MM.1S (cell line): ENCODE measurements around the gene COL12A1.

ENCODE experiments used
- DNase-seq: peaks from one replicate; pipeline ENCODE4 v3.0.0-alpha.2; 2015
- H2AFZ ChIP-seq: fragments of 300-600 bp; sonication (generic); 2 replicates; pipeline ENCODE4 v1.6.0; 2016; ENCODE audit warnings: antibody characterized with exemption, low read length
- H3F3A ChIP-seq: fragments of 300-600 bp; sonication (generic); 2 replicates; pipeline ENCODE4 v1.6.1; 2016; ENCODE audit warnings: mild to moderate bottlenecking, antibody characterized with exemption, low read length, moderate library complexity, mixed read lengths; ENCODE audit not compliant: insufficient read depth
- H3K27ac ChIP-seq: fragments of 300-600 bp; sonication (generic); 2 replicates; pipeline ENCODE4 v1.5.1; 2016; ENCODE audit warnings: mild to moderate bottlenecking, low read length
- H3K27me3 ChIP-seq: fragments of 300-600 bp; sonication (generic); replicated peaks from 2 replicates; pipeline ENCODE4 v1.6.0; 2016; ENCODE audit warnings: low read length; ENCODE audit not compliant: insufficient read depth
- H3K36me3 ChIP-seq: fragments of 300-600 bp; sonication (generic); replicated peaks from 2 replicates; pipeline ENCODE4 v1.6.1; 2016; ENCODE audit warnings: mild to moderate bottlenecking, low read length, mixed read lengths; ENCODE audit not compliant: insufficient read depth
- H3K4me1 ChIP-seq: fragments of 300-600 bp; sonication (generic); 2 replicates; pipeline ENCODE4 v1.6.1; 2016; ENCODE audit warnings: low read length, mixed read lengths
- H3K4me2 ChIP-seq: fragments of 300-600 bp; sonication (generic); 2 replicates; pipeline ENCODE4 v1.6.0; 2016; ENCODE audit warnings: low read depth, low read length
- H3K4me3 ChIP-seq: fragments of 300-600 bp; sonication (generic); 2 replicates; pipeline ENCODE4 v1.5.1; 2016; ENCODE audit warnings: low read length, mixed read lengths
- H3K79me2 ChIP-seq: fragments of 300-600 bp; sonication (generic); 2 replicates; pipeline ENCODE4 v1.6.1; 2016; ENCODE audit warnings: mixed run types, low read length, mixed read lengths
- H3K9ac ChIP-seq: fragments of 300-600 bp; sonication (generic); 2 replicates; pipeline ENCODE4 v1.6.1; 2016; ENCODE audit warnings: low read length, mixed read lengths
- H3K9me2 ChIP-seq: fragments of 300-600 bp; sonication (generic); replicated peaks from 2 replicates; pipeline ENCODE4 v1.6.1; 2016; ENCODE audit warnings: mild to moderate bottlenecking, low read length, mixed read lengths; ENCODE audit not compliant: insufficient read depth
- H3K9me3 ChIP-seq: fragments of 300-600 bp; sonication (generic); replicated peaks from 2 replicates; pipeline ENCODE4 v1.6.1; 2016; ENCODE audit warnings: mild to moderate bottlenecking, low read length, mixed read lengths; ENCODE audit not compliant: insufficient read depth
- H4K20me1 ChIP-seq: fragments of 300-600 bp; sonication (generic); 2 replicates; pipeline ENCODE4 v1.6.1; 2016; ENCODE audit warnings: mild to moderate bottlenecking, low read length, moderate library complexity, mixed read lengths; ENCODE audit not compliant: insufficient read depth
- EZH2 ChIP-seq: fragments of 300-600 bp; sonication (generic); optimal IDR thresholded peaks from 2 replicates; pipeline ENCODE3; 2017; ENCODE audit warnings: low read depth, mild to moderate bottlenecking, antibody characterized with exemption, low read length, mixed read lengths
- EZH2phosphoT487 ChIP-seq: fragments of 300-600 bp; sonication (generic); IDR thresholded peaks from 2 replicates; pipeline ENCODE4 v1.6.1; 2018; ENCODE audit warnings: antibody characterized with exemption, low read length
- TF ChIP-seq, protein P1 (sequence below): fragments of 300-600 bp; sonication (generic); IDR thresholded peaks from 2 replicates; pipeline ENCODE4 v1.5.1; 2016; ENCODE audit warnings: antibody characterized with exemption, low read length, mixed read lengths

COL12A1 gene

GRCh38 chr6:75220357-75220756 lies 14.5 kb upstream of the COL12A1 start:
- TF ChIP-seq EZH2phosphoT487, result no peak
- TF ChIP-seq, protein P1, sequence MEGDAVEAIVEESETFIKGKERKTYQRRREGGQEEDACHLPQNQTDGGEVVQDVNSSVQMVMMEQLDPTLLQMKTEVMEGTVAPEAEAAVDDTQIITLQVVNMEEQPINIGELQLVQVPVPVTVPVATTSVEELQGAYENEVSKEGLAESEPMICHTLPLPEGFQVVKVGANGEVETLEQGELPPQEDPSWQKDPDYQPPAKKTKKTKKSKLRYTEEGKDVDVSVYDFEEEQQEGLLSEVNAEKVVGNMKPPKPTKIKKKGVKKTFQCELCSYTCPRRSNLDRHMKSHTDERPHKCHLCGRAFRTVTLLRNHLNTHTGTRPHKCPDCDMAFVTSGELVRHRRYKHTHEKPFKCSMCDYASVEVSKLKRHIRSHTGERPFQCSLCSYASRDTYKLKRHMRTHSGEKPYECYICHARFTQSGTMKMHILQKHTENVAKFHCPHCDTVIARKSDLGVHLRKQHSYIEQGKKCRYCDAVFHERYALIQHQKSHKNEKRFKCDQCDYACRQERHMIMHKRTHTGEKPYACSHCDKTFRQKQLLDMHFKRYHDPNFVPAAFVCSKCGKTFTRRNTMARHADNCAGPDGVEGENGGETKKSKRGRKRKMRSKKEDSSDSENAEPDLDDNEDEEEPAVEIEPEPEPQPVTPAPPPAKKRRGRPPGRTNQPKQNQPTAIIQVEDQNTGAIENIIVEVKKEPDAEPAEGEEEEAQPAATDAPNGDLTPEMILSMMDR, result no peak
- no peak for TF ChIP-seq EZH2
- Histone ChIP-seq H3F3A (no peaks in the 10 kb centered on the region), H3K4me2 (no peak overlapping the region), H3K36me3 (no peaks in the 10 kb centered on the region), H3K9ac (no peak overlapping the region), H3K27ac (no peak overlapping the region), H3K4me1 (no peaks in the 10 kb centered on the region), H4K20me1 (no peaks in the 10 kb centered on the region), H3K27me3 (no peaks in the 10 kb centered on the region), H3K9me2 (no peaks in the 10 kb centered on the region), H2AFZ (no peak overlapping the region), H3K79me2 (no peaks in the 10 kb centered on the region), H3K9me3 (no peaks in the 10 kb centered on the region), H3K4me3 (no peak overlapping the region)
- DNase-seq, result no peak

- H3K4me3 ChIP-seq, result no peak overlapping the region
- no peak for DNase-seq
Measured at GRCh38 chr6:75219263-75219662, 13.4 kb upstream of the COL12A1 start.

DNA sequence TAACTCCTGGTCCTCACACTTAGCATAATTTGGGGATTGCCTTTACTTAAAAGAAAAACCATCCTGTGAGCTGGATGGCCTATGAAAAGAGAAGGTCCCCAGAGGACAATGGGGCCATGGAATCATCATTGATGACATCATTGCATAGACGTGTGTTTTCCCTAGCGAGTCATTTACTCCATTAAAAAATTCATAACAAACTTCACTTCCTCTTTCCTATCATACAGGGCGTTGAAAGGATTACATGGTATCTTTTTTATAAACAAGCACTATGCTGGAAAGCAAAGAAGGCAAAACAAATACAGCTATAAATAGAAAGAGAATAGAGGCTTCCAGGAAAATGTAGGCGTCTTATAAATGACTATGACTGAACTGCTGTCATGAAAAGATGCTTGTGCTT lies 11.3 kb upstream of the COL12A1 start:
- TF ChIP-seq EZH2 (no peak), EZH2phosphoT487 (no peak)
- TF ChIP-seq, protein P1, result no peak
- Histone ChIP-seq H3F3A (no peaks in the 10 kb centered on the region), H3K36me3 (no peaks in the 10 kb centered on the region), H3K4me3 (no peak overlapping the region), H3K9me3 (no peaks in the 10 kb centered on the region), H3K79me2 (no peaks in the 10 kb centered on the region), H4K20me1 (no peaks in the 10 kb centered on the region), H3K4me1 (no peaks in the 10 kb centered on the region), H3K27me3 (no peaks in the 10 kb centered on the region), H3K27ac (no peak overlapping the region), H2AFZ (no peak overlapping the region), H3K9ac (no peak overlapping the region), H3K9me2 (no peaks in the 10 kb centered on the region), H3K4me2 (no peak overlapping the region)
- no peak for DNase-seq

More at GRCh38 chr6:75219263-75219662, 13.4 kb upstream of the COL12A1 start:
- Histone ChIP-seq H3K27me3 (no peaks in the 10 kb centered on the region), H2AFZ (no peak overlapping the region), H3K36me3 (no peaks in the 10 kb centered on the region), H3K27ac (no peak overlapping the region), H3F3A (no peaks in the 10 kb centered on the region), H3K9me3 (no peaks in the 10 kb centered on the region), H3K4me2 (no peak overlapping the region), H3K9me2 (no peaks in the 10 kb centered on the region), H3K79me2 (no peaks in the 10 kb centered on the region), H4K20me1 (no peaks in the 10 kb centered on the region), H3K4me1 (no peaks in the 10 kb centered on the region), H3K9ac (no peak overlapping the region)
- TF ChIP-seq EZH2 (no peak), EZH2phosphoT487 (no peak)
- TF ChIP-seq, protein P1, result no peak
